ENCODE data around the gene CDKN2D. TPM values are rescaled to one million over a fixed set of nuclear protein-coding genes. Genes with fewer than 3 reads are reported as not detected.
A peak's percentile ranks its signal among the peaks of the same experiment; 100 is the strongest.

Gene CDKN2D
- total and polyA plus RNA-seq, 10 of the 15 experiments (the other 5 are each of a cell fraction or from before 2014, with no cell fraction given) = 0.53 to 17.2 (median 6.7) TPM

- TF ChIP-seq SKIL (IDR thresholded peaks at IDR 0.05; ENCODE audit: low read depth, poor library complexity, severe bottlenecking) (no peak), POLR2AphosphoS2 (IDR thresholded peaks at IDR 0.05; ENCODE audit: low read depth, low read length) (no peak), RAD21 (IDR thresholded peaks at IDR 0.05; ENCODE audit: insufficient read depth, low read depth, low read length) (peak; percentile 99), BHLHE40 (IDR thresholded peaks at IDR 0.05; ENCODE audit: borderline replicate concordance in 1 of 2, low read depth in 2 of 2, low read length in 1 of 2) (0 out of 4 replicates have a peak, but pooled peaks of 1 of the 2 experiments have one; percentile 23), MAX (IDR thresholded peaks at IDR 0.05; ENCODE audit: low read depth, low read length) (0 out of 2 replicates have a peak, but pooled peaks have one; percentile 29), CHD2 (IDR thresholded peaks at IDR 0.05; ENCODE audit: borderline replicate concordance, low read depth, low read length) (no peak), GATAD2B (conservative IDR thresholded peaks at IDR 0.05; ENCODE audit: low read depth) (0 out of 2 replicates have a peak, but pooled peaks have one; percentile 32), MTA2 (IDR thresholded peaks at IDR 0.05; ENCODE audit: low read depth) (no peak), POU2F2 (IDR thresholded peaks at IDR 0.05; ENCODE audit: borderline replicate concordance, low read depth, low read length) (0 out of 3 replicates have a peak, but pooled peaks have one; percentile 25), SIN3A (IDR thresholded peaks at IDR 0.05; ENCODE audit: low read depth, low read length) (no peak), SMC3 (IDR thresholded peaks at IDR 0.05; ENCODE audit: borderline replicate concordance, low read length) (peak; percentile 100), KDM1A (IDR thresholded peaks at IDR 0.05; ENCODE audit: borderline replicate concordance) (no peak), ZNF24 (IDR thresholded peaks at IDR 0.05) (no peak), RAD51 (IDR thresholded peaks at IDR 0.05) (peak; percentile 24; the same call in 1 of the 2 replicates), PBX3 (IDR thresholded peaks at IDR 0.05; ENCODE audit: insufficient replicate concordance, low read depth, low read length) (peak; percentile 11), HDAC2 (IDR thresholded peaks at IDR 0.05) (no peak), SP1 (IDR thresholded peaks at IDR 0.05; ENCODE audit: low read depth, low read length) (no peak), RB1 (IDR thresholded peaks at IDR 0.05; ENCODE audit: borderline replicate concordance) (peak; percentile 43; the same call in 1 of the 2 replicates), WRNIP1 (IDR thresholded peaks at IDR 0.05; ENCODE audit: borderline replicate concordance, low read depth, low read length) (0 out of 2 replicates have a peak, but pooled peaks have one; percentile 71), SREBF1 (IDR thresholded peaks at IDR 0.05; ENCODE audit: low read length) (no peak), NBN (IDR thresholded peaks at IDR 0.05) (peak; percentile 54; the same call in 1 of the 2 replicates), IRF4 (IDR thresholded peaks at IDR 0.05; ENCODE audit: low read depth, low read length) (0 out of 2 replicates have a peak, but pooled peaks have one; percentile 12), FOXM1 (IDR thresholded peaks at IDR 0.05; ENCODE audit: low read depth, low read length) (peak; percentile 70), MXI1 (IDR thresholded peaks at IDR 0.05; ENCODE audit: low read depth, low read length) (peak; percentile 40; the same call in 1 of the 2 replicates)
- TF ChIP-seq, protein P1, sequence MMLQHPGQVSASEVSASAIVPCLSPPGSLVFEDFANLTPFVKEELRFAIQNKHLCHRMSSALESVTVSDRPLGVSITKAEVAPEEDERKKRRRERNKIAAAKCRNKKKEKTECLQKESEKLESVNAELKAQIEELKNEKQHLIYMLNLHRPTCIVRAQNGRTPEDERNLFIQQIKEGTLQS (IDR thresholded peaks at IDR 0.05; ENCODE audit: borderline replicate concordance, extremely low read depth, low read depth, low read length) = 0 out of 2 replicates have a peak, but pooled peaks have one; percentile 57
- TF ChIP-seq, protein P2, sequence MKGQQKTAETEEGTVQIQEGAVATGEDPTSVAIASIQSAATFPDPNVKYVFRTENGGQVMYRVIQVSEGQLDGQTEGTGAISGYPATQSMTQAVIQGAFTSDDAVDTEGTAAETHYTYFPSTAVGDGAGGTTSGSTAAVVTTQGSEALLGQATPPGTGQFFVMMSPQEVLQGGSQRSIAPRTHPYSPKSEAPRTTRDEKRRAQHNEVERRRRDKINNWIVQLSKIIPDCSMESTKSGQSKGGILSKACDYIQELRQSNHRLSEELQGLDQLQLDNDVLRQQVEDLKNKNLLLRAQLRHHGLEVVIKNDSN (IDR thresholded peaks at IDR 0.05; ENCODE audit: borderline replicate concordance, extremely low read length, insufficient read depth, low read depth, low read length) = peak; percentile 14
Measured at GRCh38 chr19:10580979-10581631, 12.3 kb upstream of the CDKN2D start (continued).

Data from GM12878 (cell line).